GM23338 (cell line): ENCODE measurements around the gene CCDC32. TPM values are rescaled to one million over a fixed set of nuclear protein-coding genes. Genes with fewer than 3 reads are reported as not detected.

Source experiments
- ATAC-seq: fragments of 200-7000 bp; cut with Tn5 transposase; 3 replicates; pipeline ENCODE4 v1.9.1; 2020
- DNase-seq: peaks from one replicate; pipeline ENCODE4 v3.0.0-alpha.2; 2015; ENCODE audit warnings: low spot score
- H2AFZ ChIP-seq: fragments of 200-600 bp; sonication (generic); 2 replicates; pipeline ENCODE4 v1.8.0; 2016; ENCODE audit warnings: antibody characterized with exemption, mild to moderate bottlenecking, moderate library complexity
- H3F3A ChIP-seq: fragments of 200-600 bp; sonication (generic); replicated peaks from 2 replicates; pipeline ENCODE4 v1.8.0; 2017; ENCODE audit warnings: antibody characterized with exemption, mixed run types, low read depth
- H3K27ac ChIP-seq: fragments of 200-600 bp; sonication (generic); 2 replicates; pipeline ENCODE4 v1.6.1; 2016; ENCODE audit warnings: low read depth
- H3K27me3 ChIP-seq: fragments of 200-600 bp; sonication (generic); 2 replicates; pipeline ENCODE4 v1.8.0; 2016; ENCODE audit warnings: mild to moderate bottlenecking, mixed run types, moderate library complexity; ENCODE audit not compliant: insufficient read depth
- H3K36me3 ChIP-seq: fragments of 200-600 bp; sonication (generic); 2 replicates; pipeline ENCODE4 v1.8.0; 2016; ENCODE audit warnings: mild to moderate bottlenecking; ENCODE audit not compliant: insufficient read depth
- H3K4me1 ChIP-seq: fragments of 200-600 bp; sonication (generic); 2 replicates; pipeline ENCODE4 v1.8.0; 2016; ENCODE audit warnings: mild to moderate bottlenecking, moderate library complexity; ENCODE audit not compliant: insufficient read depth
- H3K4me2 ChIP-seq: fragments of 200-600 bp; sonication (generic); 2 replicates; pipeline ENCODE4 v1.7.1; 2017; ENCODE audit warnings: mixed run types
- H3K4me3 ChIP-seq: fragments of 200-600 bp; sonication (generic); 2 replicates; pipeline ENCODE4 v1.6.1; 2016; ENCODE audit warnings: mixed run types
- H3K79me2 ChIP-seq: fragments of 200-600 bp; sonication (generic); replicated peaks from 2 replicates; pipeline ENCODE4 v1.8.0; 2017; ENCODE audit warnings: mild to moderate bottlenecking; ENCODE audit not compliant: insufficient read depth
- H3K9me2 ChIP-seq: fragments of 200-600 bp; sonication (generic); 2 replicates; pipeline ENCODE4 v1.8.0; 2017; ENCODE audit not compliant: insufficient read depth
- H4K20me1 ChIP-seq: fragments of 200-600 bp; sonication (generic); replicated peaks from 2 replicates; pipeline ENCODE4 v1.8.0; 2017; ENCODE audit warnings: mild to moderate bottlenecking; ENCODE audit not compliant: insufficient read depth
- H3K27ac Mint-ChIP-seq: 2 replicates; pipeline ENCODE4 v1.8.0; 2020; ENCODE audit warnings: inconsistent platforms, mild to moderate bottlenecking, moderate library complexity, mixed read lengths
- H3K27me3 Mint-ChIP-seq: 3 replicates; pipeline ENCODE4 v1.8.0; 2022; ENCODE audit warnings: low read depth, mild to moderate bottlenecking, moderate library complexity, mixed read lengths, inconsistent platforms; ENCODE audit not compliant: insufficient read depth, poor library complexity
- H3K36me3 Mint-ChIP-seq: 3 replicates; pipeline ENCODE4 v1.8.0; 2021; ENCODE audit warnings: low read depth, mild to moderate bottlenecking, inconsistent platforms, moderate library complexity, mixed read lengths
- H3K4me1 Mint-ChIP-seq: 3 replicates; pipeline ENCODE4 v1.8.0; 2020; ENCODE audit warnings: mild to moderate bottlenecking, inconsistent platforms, mixed read lengths
- H3K4me3 Mint-ChIP-seq: 3 replicates; pipeline ENCODE4 v1.8.0; 2021; ENCODE audit warnings: moderate library complexity, mild to moderate bottlenecking, inconsistent platforms, mixed read lengths
- H3K9me3 Mint-ChIP-seq: 3 replicates; pipeline ENCODE4 v1.8.0; 2020; ENCODE audit warnings: moderate library complexity, mild to moderate bottlenecking, inconsistent platforms, mixed read lengths
- ETS1 ChIP-seq: IDR thresholded peaks from 2 replicates; pipeline ENCODE4 v1.6.1; 2016; ENCODE audit warnings: antibody characterized with exemption
- EZH2 ChIP-seq: fragments of 200-600 bp; sonication (generic); IDR thresholded peaks from one replicate; pipeline ENCODE4 v1.8.0; 2017; ENCODE audit warnings: antibody characterized with exemption, mild to moderate bottlenecking, low read depth; ENCODE audit not compliant: unreplicated experiment
- EZH2phosphoT487 ChIP-seq: fragments of 200-600 bp; sonication (generic); IDR thresholded peaks from one replicate; pipeline ENCODE4 v1.8.1; 2018; ENCODE audit warnings: antibody characterized with exemption; ENCODE audit not compliant: unreplicated experiment
- JUNB ChIP-seq: IDR thresholded peaks from one replicate; pipeline ENCODE4 v1.6.1; 2016; ENCODE audit warnings: antibody characterized with exemption; ENCODE audit not compliant: unreplicated experiment
- NANOG ChIP-seq: IDR thresholded peaks from 2 replicates; pipeline ENCODE4 v1.6.1; 2016; ENCODE audit warnings: antibody characterized with exemption, borderline replicate concordance
- REST ChIP-seq: IDR thresholded peaks from one replicate; pipeline ENCODE4 v1.6.1; 2018; ENCODE audit warnings: antibody characterized with exemption; ENCODE audit not compliant: unreplicated experiment
- STAT1 ChIP-seq: IDR thresholded peaks from one replicate; pipeline ENCODE4 v1.6.1; 2016; ENCODE audit warnings: antibody characterized with exemption; ENCODE audit not compliant: unreplicated experiment
- ZNF114 ChIP-seq: fragments of 250-450 bp; sonication (Bioruptor Pico); IDR thresholded peaks from 2 replicates; pipeline ENCODE4 v1.5.0; 2020; ENCODE audit warnings: mild to moderate bottlenecking, moderate library complexity
- ZNF462 ChIP-seq: fragments of 250-450 bp; sonication (Bioruptor Pico); IDR thresholded peaks from 2 replicates; pipeline ENCODE4 v1.5.0; 2020; ENCODE audit warnings: mild to moderate bottlenecking, moderate library complexity
- polyA plus RNA-seq: library from polyadenylated mRNA; unstranded; fragments of >200 nt; fragmentation: Nextera tagmentation; extraction: Ambion mirVana; gene quantifications from 2 replicates; pipeline ENCODE4 v1.2.1, GENCODE V29; 2016
- total RNA-seq: library from RNA; depleted of rRNA; stranded (reverse); fragments of >200 nt; shearing (Covaris generic); gene quantifications from 2 replicates; pipeline ENCODE4 v1.2.3, GENCODE V29; 2014

CCDC32 gene
- total and polyA plus RNA-seq, 2 experiments from 2014 or later = 13.8 to 15.4 TPM

- TF ChIP-seq REST = no peak
- TF ChIP-seq JUNB = no peak
Measured at GRCh38 chr15:40549894-40550293, 14.9 kb downstream of the CCDC32 start (continued).

- H2AFZ ChIP-seq = no peak overlapping the region
- no peak overlapping the region for H3K27ac Mint-ChIP-seq
- H3K4me2 ChIP-seq = no peak overlapping the region
- DNase-seq (no peak), ATAC-seq (no peak)
- no peaks in the 10 kb centered on the region for H3F3A ChIP-seq
- H3K4me3 ChIP-seq = no peak overlapping the region
- no peaks in the 10 kb centered on the region for H3K27me3 ChIP-seq
- peaks cover 10% of the 10 kb centered on the region; the same call in 1 of the 2 replicates for H3K4me1 ChIP-seq
- H3K79me2 ChIP-seq = no peaks in the 10 kb centered on the region
- H3K36me3 ChIP-seq = no peaks in the 10 kb centered on the region
- no peak overlapping the region for H3K4me3 Mint-ChIP-seq
- H3K27ac ChIP-seq = no peak overlapping the region
- H3K4me1 Mint-ChIP-seq = peaks cover 10% of the 10 kb centered on the region; the same call in 2 of the 3 replicates
- H3K36me3 Mint-ChIP-seq = peaks cover 4% of the 10 kb centered on the region; the same call in 1 of the 3 replicates
- no peaks in the 10 kb centered on the region for H3K9me3 Mint-ChIP-seq
- H3K27me3 Mint-ChIP-seq = peaks cover 9% of the 10 kb centered on the region
- H3K9me2 ChIP-seq = no peaks in the 10 kb centered on the region
- H4K20me1 ChIP-seq = no peaks in the 10 kb centered on the region; the same call in 1 of the 2 replicates
- TF ChIP-seq EZH2phosphoT487 = no peak
- TF ChIP-seq ZNF114 = no peak
- TF ChIP-seq STAT1 = no peak
- no peak for TF ChIP-seq ZNF462 (CRISPR knock-in tag)
- TF ChIP-seq EZH2 = no peak
- no peak for TF ChIP-seq REST
- no peak for TF ChIP-seq ETS1
- TF ChIP-seq NANOG = no peak
Measured at GRCh38 chr15:40548610-40549009, 16.2 kb downstream of the CCDC32 start.
